NB4 (cell line): ENCODE results near the gene LDLRAD3.

Experiments
- CTCF ChIP-seq: IDR thresholded peaks from one replicate; pipeline ENCODE4 v1.5.1; 2012; ENCODE audit warnings: low read depth, low read length
- POLR2A ChIP-seq: IDR thresholded peaks from 2 replicates; pipeline ENCODE4 v1.6.1; 2011; ENCODE audit warnings: mild to moderate bottlenecking; ENCODE audit not compliant: insufficient read length; ENCODE audit errors: extremely low read depth
- TF ChIP-seq, protein P1 (sequence below): IDR thresholded peaks from 2 replicates; pipeline ENCODE4 v1.6.1; 2011; ENCODE audit warnings: low read depth, low read length

GRCh38 chr11:35934981-35935380, 8.9 kb upstream of the LDLRAD3 start:
- TF ChIP-seq CTCF (no peak), POLR2A (no peak)
- TF ChIP-seq, protein P1, sequence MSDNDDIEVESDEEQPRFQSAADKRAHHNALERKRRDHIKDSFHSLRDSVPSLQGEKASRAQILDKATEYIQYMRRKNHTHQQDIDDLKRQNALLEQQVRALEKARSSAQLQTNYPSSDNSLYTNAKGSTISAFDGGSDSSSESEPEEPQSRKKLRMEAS, result no peak
